C4-2B (cell line): ENCODE results near the gene LRP1B.

Source experiments
- H3K27ac ChIP-seq: fragments of 450-650 bp; 2 replicates; pipeline ENCODE4 v1.5.1; 2017
- ZFX ChIP-seq: fragments of 450-650 bp; IDR thresholded peaks from 2 replicates; pipeline ENCODE4 v1.6.1; 2017
- TF ChIP-seq, protein P1 (sequence below): fragments of 450-650 bp; conservative IDR thresholded peaks from 2 replicates; pipeline ENCODE4 v1.5.1; 2017; ENCODE audit warnings: mild to moderate bottlenecking

Gene LRP1B

DNA sequence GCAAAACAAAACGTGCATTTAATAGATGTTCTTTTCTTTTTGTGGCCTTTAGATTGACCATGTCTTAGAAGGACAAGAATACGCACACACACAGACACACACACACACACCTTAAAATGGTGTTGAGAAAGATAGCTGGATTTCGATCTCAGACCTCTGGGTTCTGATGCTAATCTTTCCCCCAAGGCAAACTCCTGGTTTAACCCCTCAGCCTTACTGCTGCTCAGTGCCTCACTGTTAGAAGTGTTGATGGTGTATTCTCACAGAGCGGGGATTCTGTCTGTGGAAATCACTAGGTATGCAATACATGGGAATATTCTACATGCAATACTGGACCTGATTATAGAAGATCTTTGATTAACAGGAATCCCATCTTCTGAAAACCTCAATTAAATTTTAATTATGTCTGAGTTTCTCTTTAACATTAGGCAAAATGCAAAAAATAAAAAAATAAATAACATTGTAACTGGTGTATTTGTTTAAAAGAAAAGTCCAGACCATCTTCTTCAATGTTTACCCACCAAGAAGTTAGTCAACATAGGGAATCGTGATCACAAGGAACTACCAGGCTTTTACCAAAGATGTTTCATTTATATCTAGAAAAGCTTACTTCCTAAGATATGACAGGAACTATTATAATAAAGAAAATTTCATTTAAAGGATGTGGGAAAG lies 613.5 kb downstream of the LRP1B start:
- TF ChIP-seq, protein P1, sequence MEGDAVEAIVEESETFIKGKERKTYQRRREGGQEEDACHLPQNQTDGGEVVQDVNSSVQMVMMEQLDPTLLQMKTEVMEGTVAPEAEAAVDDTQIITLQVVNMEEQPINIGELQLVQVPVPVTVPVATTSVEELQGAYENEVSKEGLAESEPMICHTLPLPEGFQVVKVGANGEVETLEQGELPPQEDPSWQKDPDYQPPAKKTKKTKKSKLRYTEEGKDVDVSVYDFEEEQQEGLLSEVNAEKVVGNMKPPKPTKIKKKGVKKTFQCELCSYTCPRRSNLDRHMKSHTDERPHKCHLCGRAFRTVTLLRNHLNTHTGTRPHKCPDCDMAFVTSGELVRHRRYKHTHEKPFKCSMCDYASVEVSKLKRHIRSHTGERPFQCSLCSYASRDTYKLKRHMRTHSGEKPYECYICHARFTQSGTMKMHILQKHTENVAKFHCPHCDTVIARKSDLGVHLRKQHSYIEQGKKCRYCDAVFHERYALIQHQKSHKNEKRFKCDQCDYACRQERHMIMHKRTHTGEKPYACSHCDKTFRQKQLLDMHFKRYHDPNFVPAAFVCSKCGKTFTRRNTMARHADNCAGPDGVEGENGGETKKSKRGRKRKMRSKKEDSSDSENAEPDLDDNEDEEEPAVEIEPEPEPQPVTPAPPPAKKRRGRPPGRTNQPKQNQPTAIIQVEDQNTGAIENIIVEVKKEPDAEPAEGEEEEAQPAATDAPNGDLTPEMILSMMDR = no peak

DNA sequence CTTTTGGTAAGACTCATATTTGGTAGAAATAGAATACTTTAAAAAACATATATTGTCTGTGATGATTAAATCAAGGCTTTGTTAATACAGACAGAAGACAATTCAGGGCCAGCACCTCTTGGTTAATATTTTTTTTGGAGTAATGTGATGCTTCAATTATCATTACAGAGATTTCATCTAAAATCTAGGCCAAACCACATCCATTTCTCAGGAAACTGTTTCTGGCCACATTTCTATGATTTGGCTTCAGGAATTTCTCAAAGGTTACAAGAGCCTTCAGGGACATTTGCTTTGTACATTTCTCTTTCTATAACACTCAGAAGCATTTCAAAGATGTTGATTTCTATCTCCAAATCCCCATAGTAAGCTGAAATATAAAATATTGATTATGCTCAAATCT lies 614.9 kb downstream of the LRP1B start:
- H3K27ac ChIP-seq = no peak overlapping the region
- TF ChIP-seq ZFX = no peak
- TF ChIP-seq, protein P1 = no peak

More for the DNA sequence above, 613.5 kb downstream of the LRP1B start:
- H3K27ac ChIP-seq = no peak overlapping the region; the same call in 1 of the 2 replicates

GRCh38 chr2:141513853-141514252 lies 617.0 kb downstream of the LRP1B start:
- no peak for TF ChIP-seq ZFX
- TF ChIP-seq, protein P1 = no peak

GRCh38 chr2:141508806-141509595 lies 621.8 kb downstream of the LRP1B start:
- TF ChIP-seq, protein P1 = no peak
- no peak for TF ChIP-seq ZFX
- H3K27ac ChIP-seq = no peak overlapping the region

More at GRCh38 chr2:141513853-141514252, 617.0 kb downstream of the LRP1B start:
- H3K27ac ChIP-seq = no peak overlapping the region

GRCh38 chr2:141508086-141508752 lies 622.6 kb downstream of the LRP1B start:
- H3K27ac ChIP-seq = no peak overlapping the region
- no peak for TF ChIP-seq ZFX
- TF ChIP-seq, protein P1 = no peak

GRCh38 chr2:141506135-141506534 lies 624.7 kb downstream of the LRP1B start:
- no peak overlapping the region for H3K27ac ChIP-seq
- TF ChIP-seq, protein P1 = no peak
- no peak for TF ChIP-seq ZFX

- TF ChIP-seq, protein P1 = no peak
- no peak for TF ChIP-seq ZFX
- no peak overlapping the region for H3K27ac ChIP-seq
Measured at GRCh38 chr2:141501752-141502151, 629.1 kb downstream of the LRP1B start.
